Fibroblast of lung (primary cell): ENCODE measurements around the gene LARP4B. TPM values are rescaled to one million over a fixed set of nuclear protein-coding genes. Genes with fewer than 3 reads are reported as not detected.

Experiments used
- DNase-seq, 2 donors: peaks; one replicate each; pipeline versions ENCODE4 v3.0.0 to v3.0.0-alpha.2; 2010; ENCODE audit warnings: low read depth in 2 of 2
- H2AFZ ChIP-seq: 2 replicates; pipeline ENCODE4 v1.5.1; 2012; ENCODE audit warnings: low read length, control low read depth, inconsistent platforms
- H3K27ac ChIP-seq: 2 replicates; pipeline ENCODE4 v1.5.1; 2011; ENCODE audit warnings: low read length, control low read depth; ENCODE audit not compliant: insufficient read depth
- H3K27me3 ChIP-seq: 2 replicates; pipeline ENCODE4 v1.5.1; 2011; ENCODE audit warnings: mild to moderate bottlenecking, low read length; ENCODE audit not compliant: control insufficient read depth, insufficient read depth
- H3K36me3 ChIP-seq: 2 replicates; pipeline ENCODE4 v1.5.1; 2011; ENCODE audit warnings: low read length; ENCODE audit not compliant: control insufficient read depth, insufficient read depth
- H3K4me1 ChIP-seq: 2 replicates; pipeline ENCODE4 v1.5.1; 2011; ENCODE audit warnings: low read length; ENCODE audit not compliant: control insufficient read depth, insufficient read depth; ENCODE audit errors: extremely low read depth
- H3K4me2 ChIP-seq: 2 replicates; pipeline ENCODE4 v1.5.1; 2011; ENCODE audit warnings: low read length, control low read depth; ENCODE audit not compliant: insufficient read depth; ENCODE audit errors: extremely low read depth
- H3K4me3 ChIP-seq, 4 experiments: fragments of 200-600 bp in 1 of 4; sonication (generic) in 1 of 4; replicated peaks in 1 of 4; 2 replicates each; pipeline ENCODE4 v1.5.1; 2011 to 2016; ENCODE audit warnings: low read length in 4 of 4, low read depth in 3 of 4, mild to moderate bottlenecking in 3 of 4, control low read depth in 2 of 4, inconsistent platforms in 1 of 4, mixed read lengths in 1 of 4; ENCODE audit not compliant: insufficient read depth in 1 of 4; ENCODE audit errors: control extremely low read depth in 1 of 4
- H3K79me2 ChIP-seq: 2 replicates; pipeline ENCODE4 v1.5.1; 2012; ENCODE audit warnings: mild to moderate bottlenecking, low read length, inconsistent platforms; ENCODE audit not compliant: control insufficient read depth, insufficient read depth
- H3K9ac ChIP-seq: 2 replicates; pipeline ENCODE4 v1.5.1; 2011; ENCODE audit warnings: mild to moderate bottlenecking, low read length, control low read depth; ENCODE audit not compliant: insufficient read depth
- H3K9me3 ChIP-seq: 2 replicates; pipeline ENCODE4 v1.5.1; 2012; ENCODE audit warnings: low read depth, low read length; ENCODE audit not compliant: control insufficient read depth, insufficient read depth
- H4K20me1 ChIP-seq: 2 replicates; pipeline ENCODE4 v1.5.1; 2011; ENCODE audit warnings: low read length; ENCODE audit not compliant: control insufficient read depth, insufficient read depth; ENCODE audit errors: extremely low read depth
- EZH2 ChIP-seq: IDR thresholded peaks from 2 replicates; pipeline ENCODE4 v1.5.1; 2012; ENCODE audit warnings: low read length, control low read depth, mild to moderate bottlenecking; ENCODE audit errors: missing control alignments
- polyA plus RNA-seq, 2 donors: library from polyadenylated mRNA; depleted of rRNA in 1 of 2; stranded (reverse) in 1 of 2; unstranded in 1 of 2; fragments of >200 nt; gene quantifications; 2 replicates each; pipeline ENCODE4 v1.2.1, GENCODE V29; 2011 to 2012; ENCODE audit warnings: missing spikeins in 1 of 2
- total RNA-seq: library from RNA; depleted of rRNA; stranded (reverse); fragments of >200 nt; gene quantifications from 2 replicates; pipeline ENCODE4 v1.2.1, GENCODE V29; 2014
- TF ChIP-seq, protein P1 (sequence below), 2 donors: IDR thresholded peaks in 1 of 2; conservative IDR thresholded peaks in 1 of 2; 1 replicate in 1 of 2; 2 replicates in 1 of 2; pipeline ENCODE4 v1.5.1; 2011 to 2012; ENCODE audit warnings: low read length in 2 of 2, control low read depth in 1 of 2, inconsistent platforms in 1 of 2, low read depth in 1 of 2, mild to moderate bottlenecking in 1 of 2

Gene LARP4B
- total and polyA plus RNA-seq, 2 donors (not counting 1 experiment from before 2014, with no cell fraction given) = 25.4 to 38.6 TPM

- Histone ChIP-seq H4K20me1 (no peaks in the 10 kb centered on the region), H3K36me3 (no peaks in the 10 kb centered on the region), H3K9me3 (no peaks in the 10 kb centered on the region), H2AFZ (no peak overlapping the region), H3K4me2 (no peak overlapping the region), H3K27ac (no peak overlapping the region), H3K79me2 (no peaks in the 10 kb centered on the region), H3K4me3 (no peak overlapping the region), H3K9ac (no peak overlapping the region), H3K27me3 (no peaks in the 10 kb centered on the region), H3K4me1 (no peaks in the 10 kb centered on the region)
- no peak for DNase-seq
- no peak for TF ChIP-seq EZH2
- TF ChIP-seq, protein P1, sequence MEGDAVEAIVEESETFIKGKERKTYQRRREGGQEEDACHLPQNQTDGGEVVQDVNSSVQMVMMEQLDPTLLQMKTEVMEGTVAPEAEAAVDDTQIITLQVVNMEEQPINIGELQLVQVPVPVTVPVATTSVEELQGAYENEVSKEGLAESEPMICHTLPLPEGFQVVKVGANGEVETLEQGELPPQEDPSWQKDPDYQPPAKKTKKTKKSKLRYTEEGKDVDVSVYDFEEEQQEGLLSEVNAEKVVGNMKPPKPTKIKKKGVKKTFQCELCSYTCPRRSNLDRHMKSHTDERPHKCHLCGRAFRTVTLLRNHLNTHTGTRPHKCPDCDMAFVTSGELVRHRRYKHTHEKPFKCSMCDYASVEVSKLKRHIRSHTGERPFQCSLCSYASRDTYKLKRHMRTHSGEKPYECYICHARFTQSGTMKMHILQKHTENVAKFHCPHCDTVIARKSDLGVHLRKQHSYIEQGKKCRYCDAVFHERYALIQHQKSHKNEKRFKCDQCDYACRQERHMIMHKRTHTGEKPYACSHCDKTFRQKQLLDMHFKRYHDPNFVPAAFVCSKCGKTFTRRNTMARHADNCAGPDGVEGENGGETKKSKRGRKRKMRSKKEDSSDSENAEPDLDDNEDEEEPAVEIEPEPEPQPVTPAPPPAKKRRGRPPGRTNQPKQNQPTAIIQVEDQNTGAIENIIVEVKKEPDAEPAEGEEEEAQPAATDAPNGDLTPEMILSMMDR (conservative IDR thresholded peaks at IDR 0.05 in 1 of 2, IDR thresholded peaks at IDR 0.05 in 1 of 2; ENCODE audit: low read depth in 1 of 2, low read length in 2 of 2) = no peak
These were observed 139.3 kb downstream of the LARP4B start for GRCh38 chr10:792083-792791.

DNA sequence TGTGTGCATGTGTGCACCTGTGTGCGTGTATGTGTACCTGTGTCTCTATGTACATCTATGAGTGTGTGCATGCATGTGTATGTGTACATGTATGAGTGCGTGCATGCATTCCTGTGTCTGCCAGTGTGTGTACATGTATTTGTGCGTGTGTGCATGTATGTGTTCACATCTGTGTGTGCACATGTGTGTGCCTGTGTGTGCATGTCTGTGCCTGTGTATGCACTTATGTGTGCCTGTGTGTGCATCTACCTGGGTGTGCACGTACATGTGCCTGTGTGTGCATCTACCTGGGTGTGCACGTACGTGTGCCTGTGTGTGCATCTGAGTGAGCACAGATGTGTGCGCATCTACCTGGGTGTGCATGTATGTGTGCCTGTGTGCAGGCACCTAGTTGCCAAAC, 139.9 kb downstream of the LARP4B start:
- H4K20me1 ChIP-seq = no peaks in the 10 kb centered on the region
- no peak overlapping the region for H3K4me3 ChIP-seq
- H2AFZ ChIP-seq = no peak overlapping the region
- no peaks in the 10 kb centered on the region for H3K4me1 ChIP-seq
- no peak overlapping the region for H3K27ac ChIP-seq
- H3K9ac ChIP-seq = no peak overlapping the region
- no peaks in the 10 kb centered on the region for H3K27me3 ChIP-seq
- no peaks in the 10 kb centered on the region for H3K36me3 ChIP-seq
- no peak overlapping the region for H3K4me2 ChIP-seq
- no peaks in the 10 kb centered on the region for H3K9me3 ChIP-seq
- no peak for DNase-seq
- TF ChIP-seq EZH2 = no peak
- no peaks in the 10 kb centered on the region for H3K79me2 ChIP-seq

- TF ChIP-seq, protein P1 (conservative IDR thresholded peaks at IDR 0.05 in 1 of 2, IDR thresholded peaks at IDR 0.05 in 1 of 2; ENCODE audit: low read depth in 1 of 2, low read length in 2 of 2) = no peak
- TF ChIP-seq EZH2 = no peak
- Histone ChIP-seq H3K36me3 (no peaks in the 10 kb centered on the region), H3K79me2 (no peaks in the 10 kb centered on the region), H4K20me1 (no peaks in the 10 kb centered on the region), H3K9me3 (no peaks in the 10 kb centered on the region), H3K4me2 (no peak overlapping the region), H3K27me3 (no peaks in the 10 kb centered on the region), H3K4me1 (no peaks in the 10 kb centered on the region), H2AFZ (no peak overlapping the region), H3K9ac (no peak overlapping the region), H3K4me3 (no peak overlapping the region), H3K27ac (no peak overlapping the region)
- DNase-seq = no peak
These were observed 140.5 kb downstream of the LARP4B start for GRCh38 chr10:790821-791551.
